Ascending aorta (tissue), 2 donors: Measurements from ENCODE around the gene B3GNT5. TPM values are rescaled to one million over a fixed set of nuclear protein-coding genes. Genes with fewer than 3 reads are reported as not detected.

Source experiments
- DNase-seq, 2 donors: peaks; one replicate each; pipeline ENCODE4 v3.0.0-alpha.2; 2019; ENCODE audit warnings: low spot score in 2 of 2
- H3K27ac ChIP-seq, 2 donors: fragments of 200-600 bp; sonication (generic); one replicate each; pipeline ENCODE4 v1.5.1; 2016 to 2017; ENCODE audit warnings: mild to moderate bottlenecking in 1 of 2
- H3K27me3 ChIP-seq: fragments of 200-600 bp; sonication (generic); one replicate; pipeline ENCODE4 v1.5.1; 2017
- H3K36me3 ChIP-seq, 2 donors: fragments of 200-600 bp; sonication (generic); one replicate each; pipeline ENCODE4 v1.5.1; 2016
- H3K4me1 ChIP-seq, 2 donors: fragments of 200-600 bp; sonication (generic); one replicate each; pipeline ENCODE4 v1.5.1; 2016 to 2017; ENCODE audit warnings: mild to moderate bottlenecking in 1 of 2
- H3K4me3 ChIP-seq, 2 donors: fragments of 200-600 bp; sonication (generic); one replicate each; pipeline ENCODE4 v1.5.1; 2016 to 2017; ENCODE audit warnings: mild to moderate bottlenecking in 1 of 2
- H3K9me3 ChIP-seq, 2 donors: fragments of 200-600 bp; sonication (generic); one replicate each; pipeline ENCODE4 v1.5.1; 2016
- intact Hi-C: fragments of 100-400 bp; cut with DNase I; formaldehyde crosslinking; loops from one replicate; pipeline ENCODE4 v1.15.1; 2023
- total RNA-seq: library from RNA; depleted of rRNA; stranded (reverse); fragments of >200 nt; gene quantifications from one replicate; pipeline ENCODE4 v1.1.0, GENCODE V29; 2016
- TF ChIP-seq, protein P1 (sequence below), 3 experiments: fragments of 200-600 bp in 2 of 3; fragments of 450-650 bp in 1 of 3; sonication (generic) in 2 of 3; IDR thresholded peaks; one replicate each; pipeline ENCODE4 v1.5.1; 2016 to 2019; ENCODE audit warnings: antibody characterized with exemption in 3 of 3, mild to moderate bottlenecking in 1 of 3, moderate library complexity in 1 of 3

B3GNT5 gene
- total RNA-seq, 1 donor from 2014 or later: 0.11 TPM

DNA sequence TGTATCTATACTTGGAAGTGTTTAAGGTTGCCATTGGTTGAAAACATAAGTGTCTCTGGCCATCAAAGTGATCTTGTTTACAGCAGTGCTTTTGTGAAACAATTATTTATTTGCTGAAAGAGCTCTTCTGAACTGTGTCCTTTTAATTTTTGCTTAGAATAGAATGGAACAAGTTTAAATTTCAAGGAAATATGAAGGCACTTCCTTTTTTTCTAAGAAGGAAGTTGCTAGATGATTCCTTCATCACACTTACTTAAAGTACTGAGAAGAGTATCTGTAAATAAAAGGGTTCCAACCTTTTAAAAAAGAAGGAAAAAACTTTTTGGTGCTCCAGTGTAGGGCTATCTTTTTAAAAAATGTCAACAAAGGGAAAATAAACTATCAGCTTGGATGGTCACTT lies 19.7 kb downstream of the B3GNT5 start:
- H3K36me3 ChIP-seq: no peaks in the 10 kb centered on the region
- intact Hi-C loops: no loop called here
- H3K27ac ChIP-seq: no peak overlapping the region
- H3K27me3 ChIP-seq: no peaks in the 10 kb centered on the region
- H3K4me1 ChIP-seq: no peaks in the 10 kb centered on the region
- no peak for DNase-seq
- H3K4me3 ChIP-seq: no peak overlapping the region
- TF ChIP-seq, protein P1, sequence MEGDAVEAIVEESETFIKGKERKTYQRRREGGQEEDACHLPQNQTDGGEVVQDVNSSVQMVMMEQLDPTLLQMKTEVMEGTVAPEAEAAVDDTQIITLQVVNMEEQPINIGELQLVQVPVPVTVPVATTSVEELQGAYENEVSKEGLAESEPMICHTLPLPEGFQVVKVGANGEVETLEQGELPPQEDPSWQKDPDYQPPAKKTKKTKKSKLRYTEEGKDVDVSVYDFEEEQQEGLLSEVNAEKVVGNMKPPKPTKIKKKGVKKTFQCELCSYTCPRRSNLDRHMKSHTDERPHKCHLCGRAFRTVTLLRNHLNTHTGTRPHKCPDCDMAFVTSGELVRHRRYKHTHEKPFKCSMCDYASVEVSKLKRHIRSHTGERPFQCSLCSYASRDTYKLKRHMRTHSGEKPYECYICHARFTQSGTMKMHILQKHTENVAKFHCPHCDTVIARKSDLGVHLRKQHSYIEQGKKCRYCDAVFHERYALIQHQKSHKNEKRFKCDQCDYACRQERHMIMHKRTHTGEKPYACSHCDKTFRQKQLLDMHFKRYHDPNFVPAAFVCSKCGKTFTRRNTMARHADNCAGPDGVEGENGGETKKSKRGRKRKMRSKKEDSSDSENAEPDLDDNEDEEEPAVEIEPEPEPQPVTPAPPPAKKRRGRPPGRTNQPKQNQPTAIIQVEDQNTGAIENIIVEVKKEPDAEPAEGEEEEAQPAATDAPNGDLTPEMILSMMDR (IDR thresholded peaks at IDR 0.05): no peak
- H3K9me3 ChIP-seq: no peaks in the 10 kb centered on the region

- H3K27me3 ChIP-seq: no peaks in the 10 kb centered on the region
- TF ChIP-seq, protein P1 (IDR thresholded peaks at IDR 0.05): no peak
- DNase-seq: no peak
- H3K27ac ChIP-seq: no peak overlapping the region
- H3K4me3 ChIP-seq: no peak overlapping the region
- no peaks in the 10 kb centered on the region for H3K36me3 ChIP-seq
- H3K9me3 ChIP-seq: no peaks in the 10 kb centered on the region
- intact Hi-C loops: no loop called here
- no peaks in the 10 kb centered on the region for H3K4me1 ChIP-seq
Measured at GRCh38 chr3:183274609-183275008, 21.6 kb downstream of the B3GNT5 start.

- TF ChIP-seq, protein P1 (IDR thresholded peaks at IDR 0.05): no peak
- DNase-seq: no peak
- no peaks in the 10 kb centered on the region for H3K4me1 ChIP-seq
- no peak overlapping the region for H3K27ac ChIP-seq
- intact Hi-C loops: no loop called here
- H3K4me3 ChIP-seq: no peak overlapping the region
- no peaks in the 10 kb centered on the region for H3K27me3 ChIP-seq
- no peaks in the 10 kb centered on the region for H3K36me3 ChIP-seq
- no peaks in the 10 kb centered on the region for H3K9me3 ChIP-seq
Measured at GRCh38 chr3:183275418-183275817, 22.4 kb downstream of the B3GNT5 start.

DNA sequence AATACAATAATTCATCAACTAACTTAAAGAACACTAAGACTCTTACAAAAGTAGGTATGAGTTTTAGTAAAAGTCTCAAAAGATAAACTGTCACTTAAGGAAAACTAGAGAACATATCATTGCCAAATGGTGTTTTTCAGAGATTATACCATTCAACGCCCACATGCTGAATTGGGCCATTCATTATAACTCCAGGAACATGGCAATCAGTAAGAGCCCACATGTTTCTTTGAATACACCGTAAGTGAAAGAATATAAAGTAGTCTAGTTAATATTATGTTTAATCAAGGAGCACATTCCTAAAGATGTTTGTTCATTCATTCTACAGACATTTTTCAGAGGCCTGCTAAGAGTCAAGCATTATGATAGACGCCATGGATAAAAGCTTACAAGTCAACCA lies 22.9 kb downstream of the B3GNT5 start:
- Histone ChIP-seq H3K9me3 (no peaks in the 10 kb centered on the region), H3K27ac (no peak overlapping the region), H3K4me1 (no peaks in the 10 kb centered on the region), H3K36me3 (no peaks in the 10 kb centered on the region), H3K27me3 (no peaks in the 10 kb centered on the region), H3K4me3 (no peak overlapping the region)
- DNase-seq: no peak
- intact Hi-C loops: no loop called here
- TF ChIP-seq, protein P1 (IDR thresholded peaks at IDR 0.05): no peak

GRCh38 chr3:183277260-183277659 lies 24.2 kb downstream of the B3GNT5 start:
- no peaks in the 10 kb centered on the region for H3K4me1 ChIP-seq
- DNase-seq: no peak
- H3K4me3 ChIP-seq: no peak overlapping the region
- no peak overlapping the region for H3K27ac ChIP-seq
- intact Hi-C loops: no loop called here
- no peaks in the 10 kb centered on the region for H3K27me3 ChIP-seq
- no peaks in the 10 kb centered on the region for H3K36me3 ChIP-seq
- TF ChIP-seq, protein P1 (IDR thresholded peaks at IDR 0.05): no peak
- no peaks in the 10 kb centered on the region for H3K9me3 ChIP-seq

DNA sequence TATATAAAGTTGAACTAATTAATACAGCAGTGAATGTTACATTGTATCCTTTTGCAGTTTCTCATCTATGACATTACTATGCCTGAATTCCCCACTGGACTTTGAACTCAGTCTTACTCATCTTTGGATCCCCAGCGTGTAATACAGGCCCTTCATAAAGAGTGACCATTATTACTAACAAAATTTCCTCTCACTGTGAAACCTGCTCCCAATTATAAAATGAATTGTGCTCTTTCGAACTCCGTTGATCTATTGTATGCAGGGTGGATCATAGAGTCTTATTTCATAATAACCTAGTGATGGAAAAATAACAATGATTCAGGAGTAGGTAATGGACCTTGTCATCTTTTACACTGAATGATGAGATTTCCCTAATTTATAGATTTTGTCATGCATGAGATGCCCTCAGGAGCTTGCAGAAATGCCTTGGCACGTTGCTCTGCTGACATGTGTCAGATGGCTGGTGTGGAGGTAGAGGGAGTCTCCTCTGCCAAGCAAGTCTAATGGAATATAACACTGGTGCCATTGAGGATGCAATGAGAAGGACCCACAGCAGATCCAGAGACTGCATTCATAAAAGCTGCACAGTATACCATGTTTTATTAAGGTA lies 25.5 kb downstream of the B3GNT5 start:
- TF ChIP-seq, protein P1 (IDR thresholded peaks at IDR 0.05): no peak
- intact Hi-C loops: no loop called here
- Histone ChIP-seq H3K4me1 (no peaks in the 10 kb centered on the region), H3K27me3 (no peaks in the 10 kb centered on the region), H3K36me3 (no peaks in the 10 kb centered on the region), H3K4me3 (no peak overlapping the region), H3K9me3 (no peaks in the 10 kb centered on the region), H3K27ac (no peak overlapping the region)
- no peak for DNase-seq
